HL-60 (cell line): ENCODE results near the gene LBR.

Experiments used
- POLR2AphosphoS5 ChIP-seq: IDR thresholded peaks from 2 replicates; pipeline ENCODE4 v1.6.1; 2012; ENCODE audit warnings: low read depth
- TF ChIP-seq, protein P1 (sequence below): IDR thresholded peaks from one replicate; pipeline ENCODE4 v1.5.1; 2011; ENCODE audit warnings: low read length, control low read depth, inconsistent platforms; ENCODE audit not compliant: insufficient read depth
- TF ChIP-seq, protein P2 (sequence below): IDR thresholded peaks from 2 replicates; pipeline ENCODE4 v1.6.1; 2012; ENCODE audit warnings: low read depth; ENCODE audit not compliant: insufficient replicate concordance

DNA sequence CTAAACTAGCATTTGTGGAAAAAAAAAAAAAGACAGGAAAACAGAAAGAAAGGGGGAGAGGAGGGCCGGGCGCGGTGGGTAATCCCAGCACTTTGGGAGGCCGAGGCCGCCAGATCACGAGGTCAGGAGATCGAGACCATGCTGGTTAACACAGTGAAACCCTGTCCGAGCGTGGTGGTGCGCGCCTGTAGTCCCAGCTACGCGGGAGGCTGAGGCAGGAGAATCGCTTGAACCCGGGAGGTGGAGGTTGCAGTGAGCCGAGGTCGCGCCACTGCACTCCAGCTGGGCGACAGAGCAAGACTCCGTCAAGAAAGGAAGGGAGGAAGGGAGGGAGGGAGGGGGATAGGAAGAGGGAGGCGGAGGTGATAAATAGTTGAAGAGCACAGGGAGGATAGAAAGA is 54.7 kb downstream of the LBR start:
- TF ChIP-seq, protein P1, sequence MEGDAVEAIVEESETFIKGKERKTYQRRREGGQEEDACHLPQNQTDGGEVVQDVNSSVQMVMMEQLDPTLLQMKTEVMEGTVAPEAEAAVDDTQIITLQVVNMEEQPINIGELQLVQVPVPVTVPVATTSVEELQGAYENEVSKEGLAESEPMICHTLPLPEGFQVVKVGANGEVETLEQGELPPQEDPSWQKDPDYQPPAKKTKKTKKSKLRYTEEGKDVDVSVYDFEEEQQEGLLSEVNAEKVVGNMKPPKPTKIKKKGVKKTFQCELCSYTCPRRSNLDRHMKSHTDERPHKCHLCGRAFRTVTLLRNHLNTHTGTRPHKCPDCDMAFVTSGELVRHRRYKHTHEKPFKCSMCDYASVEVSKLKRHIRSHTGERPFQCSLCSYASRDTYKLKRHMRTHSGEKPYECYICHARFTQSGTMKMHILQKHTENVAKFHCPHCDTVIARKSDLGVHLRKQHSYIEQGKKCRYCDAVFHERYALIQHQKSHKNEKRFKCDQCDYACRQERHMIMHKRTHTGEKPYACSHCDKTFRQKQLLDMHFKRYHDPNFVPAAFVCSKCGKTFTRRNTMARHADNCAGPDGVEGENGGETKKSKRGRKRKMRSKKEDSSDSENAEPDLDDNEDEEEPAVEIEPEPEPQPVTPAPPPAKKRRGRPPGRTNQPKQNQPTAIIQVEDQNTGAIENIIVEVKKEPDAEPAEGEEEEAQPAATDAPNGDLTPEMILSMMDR = no peak
- TF ChIP-seq, protein P2, sequence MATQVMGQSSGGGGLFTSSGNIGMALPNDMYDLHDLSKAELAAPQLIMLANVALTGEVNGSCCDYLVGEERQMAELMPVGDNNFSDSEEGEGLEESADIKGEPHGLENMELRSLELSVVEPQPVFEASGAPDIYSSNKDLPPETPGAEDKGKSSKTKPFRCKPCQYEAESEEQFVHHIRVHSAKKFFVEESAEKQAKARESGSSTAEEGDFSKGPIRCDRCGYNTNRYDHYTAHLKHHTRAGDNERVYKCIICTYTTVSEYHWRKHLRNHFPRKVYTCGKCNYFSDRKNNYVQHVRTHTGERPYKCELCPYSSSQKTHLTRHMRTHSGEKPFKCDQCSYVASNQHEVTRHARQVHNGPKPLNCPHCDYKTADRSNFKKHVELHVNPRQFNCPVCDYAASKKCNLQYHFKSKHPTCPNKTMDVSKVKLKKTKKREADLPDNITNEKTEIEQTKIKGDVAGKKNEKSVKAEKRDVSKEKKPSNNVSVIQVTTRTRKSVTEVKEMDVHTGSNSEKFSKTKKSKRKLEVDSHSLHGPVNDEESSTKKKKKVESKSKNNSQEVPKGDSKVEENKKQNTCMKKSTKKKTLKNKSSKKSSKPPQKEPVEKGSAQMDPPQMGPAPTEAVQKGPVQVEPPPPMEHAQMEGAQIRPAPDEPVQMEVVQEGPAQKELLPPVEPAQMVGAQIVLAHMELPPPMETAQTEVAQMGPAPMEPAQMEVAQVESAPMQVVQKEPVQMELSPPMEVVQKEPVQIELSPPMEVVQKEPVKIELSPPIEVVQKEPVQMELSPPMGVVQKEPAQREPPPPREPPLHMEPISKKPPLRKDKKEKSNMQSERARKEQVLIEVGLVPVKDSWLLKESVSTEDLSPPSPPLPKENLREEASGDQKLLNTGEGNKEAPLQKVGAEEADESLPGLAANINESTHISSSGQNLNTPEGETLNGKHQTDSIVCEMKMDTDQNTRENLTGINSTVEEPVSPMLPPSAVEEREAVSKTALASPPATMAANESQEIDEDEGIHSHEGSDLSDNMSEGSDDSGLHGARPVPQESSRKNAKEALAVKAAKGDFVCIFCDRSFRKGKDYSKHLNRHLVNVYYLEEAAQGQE = no peak
- no peak for TF ChIP-seq POLR2AphosphoS5
